ENCODE results near the gene TXNRD2. TPM values are rescaled to one million over a fixed set of nuclear protein-coding genes. Genes with fewer than 3 reads are reported as not detected.

TXNRD2 gene
- total RNA-seq, 2 experiments from 2014 or later: 24.7 to 28.9 TPM

DNA sequence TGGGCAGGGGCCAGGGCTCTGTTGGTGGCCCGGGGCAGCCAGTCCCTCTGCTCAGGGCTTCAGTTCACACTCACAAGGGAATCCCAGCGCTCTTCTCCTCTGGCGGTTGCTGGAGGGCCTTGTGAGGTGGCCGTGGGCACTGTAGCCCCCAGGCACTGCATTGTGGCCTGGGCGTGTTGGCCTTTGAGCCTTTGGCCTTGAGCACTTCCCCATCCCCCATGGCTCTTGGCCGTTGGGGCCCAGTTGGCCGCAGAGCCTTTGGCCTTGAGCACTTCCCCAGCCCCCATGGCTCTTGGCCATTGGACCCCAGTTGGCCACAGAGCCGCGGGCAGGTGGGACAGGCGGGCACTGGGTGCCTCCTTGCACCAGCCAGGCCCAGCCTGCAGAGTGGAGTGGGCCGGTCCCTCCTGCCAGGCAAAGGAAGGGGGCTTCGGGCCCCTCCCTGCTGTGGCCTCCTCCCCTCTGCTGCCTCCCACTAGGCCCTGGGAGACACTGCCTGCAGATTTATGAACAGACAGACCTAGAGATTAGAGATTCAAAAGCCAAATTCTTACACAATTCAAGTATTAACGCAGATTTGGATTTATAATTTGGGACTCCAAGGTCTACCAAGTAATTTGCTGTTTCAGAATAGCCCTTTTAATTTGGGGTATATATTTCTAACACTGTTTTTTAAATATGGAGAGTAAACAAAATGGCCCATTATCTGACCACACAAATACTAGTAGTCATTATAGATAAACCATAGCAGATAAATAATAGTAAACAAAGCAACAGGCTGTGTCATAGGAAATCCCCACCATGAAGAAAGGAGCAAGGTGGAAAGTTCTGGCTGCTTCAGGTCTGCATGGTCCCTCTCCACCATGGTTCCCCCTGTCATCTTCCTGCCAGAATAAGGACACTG, 18.2 kb upstream of the TXNRD2 start:
- POLR2A ChIA-PET: no interaction called here
- no peak overlapping the region for H3K27ac ChIP-seq (ENCODE audit: low read depth, low read length, poor library complexity, severe bottlenecking)
- no peak overlapping the region for H3K4me2 ChIP-seq (ENCODE audit: low read length)
- DNase-seq (ENCODE audit: low spot score): no peak
- peaks cover 4% of the 10 kb centered on the region for H3K4me1 ChIP-seq (ENCODE audit: insufficient read depth, low read length, poor library complexity, severe bottlenecking)
- no peaks in the 10 kb centered on the region for H3K9me3 ChIP-seq (ENCODE audit: low read length)
- H3K9me2 ChIP-seq (ENCODE audit: insufficient read depth, low read length): no peaks in the 10 kb centered on the region
- H2AFZ ChIP-seq (ENCODE audit: low read length): no peak overlapping the region
- peaks cover 27% of the 10 kb centered on the region; the same call in 1 of the 2 replicates for H3K36me3 ChIP-seq (ENCODE audit: insufficient read depth, low read length)
- H3K4me3 ChIP-seq (ENCODE audit: low read depth, low read length, poor library complexity, severe bottlenecking): no peak overlapping the region
- CTCF ChIA-PET (ENCODE audit: unreplicated experiment): no interaction called here
- H4K20me1 ChIP-seq (ENCODE audit: insufficient read depth, low read length): no peaks in the 10 kb centered on the region
- H3K79me2 ChIP-seq (ENCODE audit: insufficient read depth, low read depth, low read length): no peaks in the 10 kb centered on the region
- TF ChIP-seq CTCF (conservative IDR thresholded peaks at IDR 0.05; ENCODE audit: low read length): no peak
- TF ChIP-seq EZH2phosphoT487 (IDR thresholded peaks at IDR 0.05; ENCODE audit: borderline replicate concordance, low read depth, low read length): no peak
- BruUV-seq (replicated peaks): no TSS peak
- intact Hi-C loops (cut with micrococcal nuclease; ENCODE audit: unreplicated experiment): loop anchor here (5.0 kb wide), 1 partner anchor 122 kb away; the partner anchor contains the start of gene DGCR8

DNA sequence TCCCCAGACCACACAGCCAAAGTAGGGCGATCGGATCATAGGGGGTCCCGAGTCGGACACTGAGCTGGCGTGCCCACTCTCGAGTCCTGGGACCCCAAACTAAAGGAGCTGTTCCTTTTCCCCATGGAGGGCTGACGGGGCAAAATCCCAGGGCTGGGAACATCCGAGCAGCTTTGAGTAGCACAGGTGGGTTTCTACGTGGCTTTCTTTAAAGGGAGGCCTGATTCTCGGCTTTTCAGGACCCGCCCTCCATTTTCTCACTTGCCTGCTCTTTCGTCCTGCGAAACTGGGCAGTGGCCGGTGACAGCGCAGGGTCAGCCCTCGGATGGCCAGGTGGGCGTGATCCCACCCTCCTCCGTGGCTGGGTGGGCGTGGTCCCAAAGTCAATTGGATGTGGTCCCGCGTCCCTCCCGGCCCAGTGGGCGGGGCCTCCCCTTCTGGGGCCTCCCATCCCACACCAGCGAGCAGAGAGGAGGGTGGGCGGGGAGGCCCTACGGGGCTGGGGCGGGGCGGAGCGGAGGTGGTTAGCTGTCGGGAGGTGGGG, 17.5 kb upstream of the TXNRD2 start:
- Histone ChIP-seq H2AFZ (ENCODE audit: low read length) (no peak overlapping the region), H3K4me1 (ENCODE audit: insufficient read depth, low read length, poor library complexity, severe bottlenecking) (peaks cover 5% of the 10 kb centered on the region), H3K27ac (ENCODE audit: low read depth, low read length, poor library complexity, severe bottlenecking) (no peak overlapping the region), H3K4me3 (ENCODE audit: low read depth, low read length, poor library complexity, severe bottlenecking) (no peak overlapping the region), H3K79me2 (ENCODE audit: insufficient read depth, low read depth, low read length) (no peaks in the 10 kb centered on the region), H3K9me2 (ENCODE audit: insufficient read depth, low read length) (no peaks in the 10 kb centered on the region), H3K4me2 (ENCODE audit: low read length) (no peak overlapping the region), H3K9me3 (ENCODE audit: low read length) (no peaks in the 10 kb centered on the region), H3K36me3 (ENCODE audit: insufficient read depth, low read length) (peaks cover 24% of the 10 kb centered on the region; the same call in 1 of the 2 replicates), H4K20me1 (ENCODE audit: insufficient read depth, low read length) (no peaks in the 10 kb centered on the region)
- ChIA-PET POLR2A (interaction anchor here (0.6 to 0.8 kb wide), 4 partner anchors 173 to 782 kb away, joined by 3 to 5 read pairs (median 4); no protein-coding TSS in a partner anchor), CTCF (ENCODE audit: unreplicated experiment) (no interaction called here)
- intact Hi-C loops (cut with micrococcal nuclease; ENCODE audit: unreplicated experiment): no loop called here
- no peak for TF ChIP-seq EZH2phosphoT487 (IDR thresholded peaks at IDR 0.05; ENCODE audit: borderline replicate concordance, low read depth, low read length)
- TF ChIP-seq CTCF (conservative IDR thresholded peaks at IDR 0.05; ENCODE audit: low read length): no peak
- BruUV-seq (replicated peaks): no TSS peak
- no peak for DNase-seq (ENCODE audit: low spot score)

Data from OCI-LY7 (cell line).